ENCODE measurements around the gene SPTLC2.

- TF ChIP-seq CTCF (IDR thresholded peaks at IDR 0.05) (no peak), POLR2A (IDR thresholded peaks at IDR 0.05) (no peak), POLR2AphosphoS5 (IDR thresholded peaks at IDR 0.05) (no peak), EP300 (IDR thresholded peaks at IDR 0.05; ENCODE audit: low read depth) (no peak)
Observed at GRCh38 chr14:77544571-77544970, 71.9 kb downstream of the SPTLC2 start.
